Astrocyte (in vitro differentiated cells and primary cell): ENCODE results near the gene DNMT3B. TPM values are rescaled to one million over a fixed set of nuclear protein-coding genes. Genes with fewer than 3 reads are reported as not detected.

ENCODE experiments used
- DNase-seq: peaks from one replicate; pipeline ENCODE4 v3.0.0-alpha.2; 2010; ENCODE audit warnings: low read depth
- FAIRE-seq: peaks from 2 replicates; lab custom pipeline; 2011; peaks lifted over from hg19 to GRCh38; lab: Jason Lieb, UNC
- H2AFZ ChIP-seq: 2 replicates; pipeline ENCODE4 v1.6.0; 2012; ENCODE audit warnings: low read depth, low read length, inconsistent platforms
- H3K27ac ChIP-seq: 2 replicates; pipeline ENCODE4 v1.5.1; 2011; ENCODE audit warnings: low read depth, low read length, inconsistent platforms
- H3K27me3 ChIP-seq: 2 replicates; pipeline ENCODE4 v1.6.0; 2011; ENCODE audit warnings: low read length, inconsistent platforms; ENCODE audit not compliant: insufficient read depth
- H3K36me3 ChIP-seq: 2 replicates; pipeline ENCODE4 v1.5.1; 2011; ENCODE audit warnings: low read length, inconsistent platforms; ENCODE audit not compliant: insufficient read depth
- H3K4me1 ChIP-seq: 2 replicates; pipeline ENCODE4 v1.5.1; 2011; ENCODE audit warnings: low read length, inconsistent platforms; ENCODE audit not compliant: insufficient read depth
- H3K4me2 ChIP-seq: 2 replicates; pipeline ENCODE4 v1.6.0; 2012; ENCODE audit warnings: low read length, inconsistent platforms
- H3K4me3 ChIP-seq: 2 replicates; pipeline ENCODE4 v1.5.1; 2011; ENCODE audit warnings: low read depth, mild to moderate bottlenecking, low read length, inconsistent platforms; ENCODE audit not compliant: insufficient read depth
- H3K79me2 ChIP-seq: 2 replicates; pipeline ENCODE4 v1.6.0; 2012; ENCODE audit warnings: mild to moderate bottlenecking, low read length, inconsistent platforms; ENCODE audit not compliant: insufficient read depth
- H3K9ac ChIP-seq: 2 replicates; pipeline ENCODE4 v1.6.0; 2012; ENCODE audit warnings: mild to moderate bottlenecking, low read length, inconsistent platforms
- H3K9me3 ChIP-seq: 2 replicates; pipeline ENCODE4 v1.5.1; 2012; ENCODE audit warnings: low read depth, mild to moderate bottlenecking, low read length, inconsistent platforms; ENCODE audit not compliant: insufficient read depth
- H4K20me1 ChIP-seq: 2 replicates; pipeline ENCODE4 v1.6.0; 2012; ENCODE audit warnings: low read length, inconsistent platforms; ENCODE audit not compliant: insufficient read depth
- H3K27ac Mint-ChIP-seq: one replicate; pipeline ENCODE4 v1.8.0; 2021; ENCODE audit warnings: mild to moderate bottlenecking, mixed read lengths; ENCODE audit not compliant: unreplicated experiment
- H3K27me3 Mint-ChIP-seq: one replicate; pipeline ENCODE4 v1.8.0; 2021; ENCODE audit warnings: low read depth, mixed read lengths; ENCODE audit not compliant: unreplicated experiment
- H3K36me3 Mint-ChIP-seq: one replicate; pipeline ENCODE4 v1.8.0; 2021; ENCODE audit warnings: low read depth, mixed read lengths; ENCODE audit not compliant: unreplicated experiment
- H3K4me1 Mint-ChIP-seq: one replicate; pipeline ENCODE4 v1.8.0; 2021; ENCODE audit warnings: low read depth, mixed read lengths; ENCODE audit not compliant: unreplicated experiment
- H3K4me3 Mint-ChIP-seq: one replicate; pipeline ENCODE4 v1.8.0; 2021; ENCODE audit warnings: mild to moderate bottlenecking, moderate library complexity, mixed read lengths; ENCODE audit not compliant: unreplicated experiment
- H3K9me3 Mint-ChIP-seq: one replicate; pipeline ENCODE4 v1.8.0; 2021; ENCODE audit warnings: mild to moderate bottlenecking, mixed read lengths; ENCODE audit not compliant: unreplicated experiment
- CTCF ChIP-seq: IDR thresholded peaks from 2 replicates; pipeline ENCODE4 v1.5.1; 2011; ENCODE audit warnings: low read depth, mild to moderate bottlenecking, inconsistent platforms, low read length, moderate library complexity; ENCODE audit not compliant: insufficient read depth
- EZH2 ChIP-seq: IDR thresholded peaks from 2 replicates; pipeline ENCODE4 v1.6.1; 2012; ENCODE audit warnings: mild to moderate bottlenecking, low read length, inconsistent platforms; ENCODE audit not compliant: insufficient read depth
- total RNA-seq: library from RNA; stranded (reverse); gene quantifications from 2 replicates; pipeline ENCODE4 v1.2.1, GENCODE V29; 2021

Gene DNMT3B
- total RNA-seq, 1 donor from 2014 or later = 5.0 TPM

- Histone ChIP-seq H3K4me2 (no peak overlapping the region), H3K4me3 (no peak overlapping the region), H2AFZ (no peak overlapping the region), H3K4me1 (no peaks in the 10 kb centered on the region), H3K27me3 (no peaks in the 10 kb centered on the region), H3K27ac (no peak overlapping the region), H3K9me3 (no peaks in the 10 kb centered on the region), H3K79me2 (peaks cover 17% of the 10 kb centered on the region), H4K20me1 (peaks cover 22% of the 10 kb centered on the region), H3K9ac (no peak overlapping the region), H3K36me3 (peaks cover 6% of the 10 kb centered on the region)
- peaks cover 9% of the 10 kb centered on the region for H3K36me3 Mint-ChIP-seq
- H3K9me3 Mint-ChIP-seq = no peaks in the 10 kb centered on the region
- H3K4me1 Mint-ChIP-seq = peaks cover 14% of the 10 kb centered on the region
- no peak overlapping the region for H3K27ac Mint-ChIP-seq
- H3K27me3 Mint-ChIP-seq = no peaks in the 10 kb centered on the region
- H3K4me3 Mint-ChIP-seq = no peak overlapping the region
- TF ChIP-seq CTCF (no peak), EZH2 (no peak)
- FAIRE-seq (no peak), DNase-seq (no peak)
Measured at GRCh38 chr20:32780749-32781655, 18.8 kb downstream of the DNMT3B start.

GRCh38 chr20:32784369-32785080, 22.3 kb downstream of the DNMT3B start:
- no peak for DNase-seq
- Mint-ChIP-seq H3K27me3 (no peaks in the 10 kb centered on the region), H3K36me3 (peaks cover 14% of the 10 kb centered on the region), H3K4me1 (no peaks in the 10 kb centered on the region), H3K4me3 (no peak overlapping the region), H3K9me3 (no peaks in the 10 kb centered on the region), H3K27ac (no peak overlapping the region)
- Histone ChIP-seq H3K4me3 (no peak overlapping the region), H3K27me3 (no peaks in the 10 kb centered on the region), H2AFZ (no peak overlapping the region), H3K4me1 (no peaks in the 10 kb centered on the region), H3K79me2 (no peaks in the 10 kb centered on the region), H3K9me3 (no peaks in the 10 kb centered on the region), H4K20me1 (peaks cover under 1% of the 10 kb centered on the region), H3K9ac (no peak overlapping the region), H3K36me3 (peaks cover 6% of the 10 kb centered on the region), H3K4me2 (no peak overlapping the region), H3K27ac (no peak overlapping the region)
- FAIRE-seq = no peak
- TF ChIP-seq EZH2 (no peak), CTCF (no peak)
